Panc1 (cell line): ENCODE data around the gene GSTT2. TPM values are rescaled to one million over a fixed set of nuclear protein-coding genes. Genes with fewer than 3 reads are reported as not detected.
"Not testable (repeated sequence)": the region's sequence is repeated elsewhere in the genome, so short reads cannot be mapped to it uniquely, and the experiment has no call there.

Source experiments
- ATAC-seq: fragments of 200-7000 bp; cut with Tn5 transposase; 2 replicates; pipeline ENCODE4 v1.9.1; 2020; ENCODE audit warnings: mild to moderate bottlenecking, moderate library complexity
- BruUV-seq: library from RNA; stranded (reverse); fragments of 400-500 nt; replicated peaks from 2 replicates; lab custom pipeline; 2021; lab: Mats Ljungman, UMichigan
- CTCF ChIA-PET: fragments of 300-600 bp; sonication (Branson Sonifier 250); formaldehyde crosslinking; loops from one replicate; lab custom pipeline; 2022; ENCODE audit warnings: antibody characterized with exemption; lab: Charles Lee
- POLR2A ChIA-PET: fragments of 300-600 bp; sonication (Branson Sonifier 250); formaldehyde crosslinking; loops from one replicate; lab custom pipeline; 2022; ENCODE audit warnings: antibody characterized with exemption; lab: Charles Lee
- DNase-seq: peaks from one replicate; pipeline ENCODE4 v3.0.0-alpha.2; 2010; ENCODE audit warnings: low read depth, low spot score
- H3K27ac ChIP-seq: 2 replicates; pipeline ENCODE4 v1.5.1; 2011; ENCODE audit warnings: mild to moderate bottlenecking, low read length, inconsistent platforms
- H3K27me3 ChIP-seq: fragments of 200-500 bp; sonication (Bioruptor generic); 2 replicates; pipeline ENCODE4 v1.6.0; 2014; ENCODE audit warnings: low read length, inconsistent platforms; ENCODE audit not compliant: control insufficient read depth, insufficient read depth
- H3K36me3 ChIP-seq: fragments of 200-500 bp; sonication (Bioruptor generic); 2 replicates; pipeline ENCODE4 v1.5.1; 2014; ENCODE audit warnings: inconsistent platforms, mild to moderate bottlenecking, low read length, moderate library complexity; ENCODE audit not compliant: control insufficient read depth, insufficient read depth
- H3K4me1 ChIP-seq: 2 replicates; pipeline ENCODE4 v1.5.1; 2011; ENCODE audit warnings: inconsistent platforms, mild to moderate bottlenecking, low read length, moderate library complexity; ENCODE audit not compliant: control insufficient read depth, insufficient read depth
- H3K4me3 ChIP-seq, 2 experiments: 2 replicates each; pipeline ENCODE4 v1.5.1; 2011 to 2012; ENCODE audit warnings: low read depth in 2 of 2, low read length in 2 of 2, mild to moderate bottlenecking in 2 of 2, inconsistent platforms in 1 of 2, moderate library complexity in 1 of 2
- H3K9me3 ChIP-seq: fragments of 200-500 bp; sonication (Bioruptor generic); 2 replicates; pipeline ENCODE4 v1.5.1; 2014; ENCODE audit warnings: low read depth, mild to moderate bottlenecking, inconsistent platforms, low read length, moderate library complexity; ENCODE audit not compliant: control insufficient read depth, insufficient read depth
- in situ Hi-C: cut with HindIII; loops from 2 replicates; pipeline ENCODE4 v1.10.0; 2016; ENCODE audit warnings: low sequenced_read_pairs, low pct_unique_long_range_greater_than_20kb
- intact Hi-C: fragments of 100-400 bp; cut with micrococcal nuclease; formaldehyde crosslinking; loops from one replicate; pipeline ENCODE4 v1.10.0; 2022; ENCODE audit not compliant: unreplicated experiment
- total RNA-seq: library from RNA; stranded (reverse); gene quantifications from one replicate; pipeline ENCODE4 v1.2.1, GENCODE V29; 2021; ENCODE audit not compliant: unreplicated experiment

The GSTT2 gene
- total RNA-seq, 1 experiment from 2014 or later = 0.26 TPM

GRCh38 chr22:23952794-23953405, 27.0 kb upstream of the GSTT2 start:
- POLR2A ChIA-PET, H3K9me3 ChIP-seq, H3K4me1 ChIP-seq, H3K27me3 ChIP-seq, intact Hi-C loops, H3K4me3 ChIP-seq, H3K27ac ChIP-seq, DNase-seq, BruUV-seq, in situ Hi-C loops, H3K36me3 ChIP-seq, CTCF ChIA-PET, ATAC-seq: not testable (repeated sequence)

- H3K36me3 ChIP-seq, H3K27me3 ChIP-seq, H3K9me3 ChIP-seq, CTCF ChIA-PET, ATAC-seq, POLR2A ChIA-PET, BruUV-seq, in situ Hi-C loops, DNase-seq, H3K27ac ChIP-seq, intact Hi-C loops, H3K4me3 ChIP-seq, H3K4me1 ChIP-seq: not testable (repeated sequence)
Observed at GRCh38 chr22:23953485-23953884, 26.4 kb upstream of the GSTT2 start.

GRCh38 chr22:23954193-23954990, 25.5 kb upstream of the GSTT2 start:
- BruUV-seq, H3K27ac ChIP-seq, DNase-seq, intact Hi-C loops, POLR2A ChIA-PET, H3K4me1 ChIP-seq, H3K36me3 ChIP-seq, H3K4me3 ChIP-seq, ATAC-seq, in situ Hi-C loops, H3K9me3 ChIP-seq, CTCF ChIA-PET, H3K27me3 ChIP-seq: not testable (repeated sequence)

- H3K36me3 ChIP-seq, H3K4me1 ChIP-seq, CTCF ChIA-PET, intact Hi-C loops, H3K27me3 ChIP-seq, POLR2A ChIA-PET, DNase-seq, H3K9me3 ChIP-seq, BruUV-seq, H3K4me3 ChIP-seq, H3K27ac ChIP-seq, in situ Hi-C loops, ATAC-seq: not testable (repeated sequence)
Observed at GRCh38 chr22:23954991-23955305, 25.0 kb upstream of the GSTT2 start.

GRCh38 chr22:23955886-23956285, 24.0 kb upstream of the GSTT2 start:
- H3K9me3 ChIP-seq, H3K27ac ChIP-seq, BruUV-seq, ATAC-seq, DNase-seq, H3K4me1 ChIP-seq, POLR2A ChIA-PET, in situ Hi-C loops, H3K27me3 ChIP-seq, intact Hi-C loops, H3K4me3 ChIP-seq, H3K36me3 ChIP-seq, CTCF ChIA-PET: not testable (repeated sequence)
